HG02571 (cell line): ENCODE data around the gene WWTR1.
A peak's percentile ranks its signal among the peaks of the same experiment; 100 is the strongest.

Experiments used
- ATAC-seq: cut with Tn5 transposase; IDR thresholded peaks from one replicate; pipeline ENCODE4 v1.9.1; 2021; ENCODE audit warnings: mild to moderate bottlenecking, moderate library complexity; ENCODE audit not compliant: unreplicated experiment

Gene WWTR1

DNA sequence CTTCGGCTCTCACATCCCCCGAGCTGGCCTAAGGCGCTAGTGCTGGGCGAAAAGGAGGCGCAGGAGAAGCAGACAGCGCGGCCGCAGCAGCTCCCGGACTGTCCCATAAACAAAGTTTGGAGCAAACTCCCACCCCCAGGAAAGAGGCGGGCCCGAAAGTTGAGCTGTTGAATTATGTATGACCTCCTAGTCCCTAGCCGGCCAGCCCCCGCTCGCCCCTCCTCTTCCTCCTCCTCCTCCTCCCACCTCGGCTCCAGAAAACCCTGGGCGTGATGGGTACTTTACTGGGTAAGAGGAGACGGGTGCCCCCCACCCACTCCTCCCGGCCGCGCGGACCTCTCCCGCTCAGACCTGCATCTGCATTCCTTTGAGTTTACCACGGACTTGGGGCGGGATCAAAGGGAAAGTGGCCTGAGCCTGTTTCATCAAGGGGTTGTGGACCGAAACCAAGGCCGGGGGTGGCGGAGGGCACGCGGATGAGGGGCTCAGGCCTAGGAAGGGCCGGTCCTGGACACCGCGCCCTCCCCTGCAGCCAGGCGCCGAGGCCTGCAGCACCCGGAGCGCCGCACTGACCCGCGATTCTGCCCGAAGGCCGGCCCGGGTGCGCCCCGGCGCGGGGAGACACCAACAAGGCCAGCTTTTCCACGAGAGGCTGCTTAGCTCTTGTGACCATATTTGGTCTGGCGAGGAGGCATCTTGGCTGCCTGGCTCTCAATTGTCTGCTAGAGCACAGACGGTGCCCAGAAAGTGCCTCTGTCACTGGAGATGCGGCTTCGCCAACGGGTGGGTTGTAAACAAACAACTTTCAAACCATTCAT is at the start of gene WWTR1:
Gene WWTR1, minus strand, starts transcription at position 100 of the 818 bp plus-strand sequence. CDS start 719 bp downstream, outside the sequence.
- ATAC-seq, result peak; percentile 85

GRCh38 chr3:149706905-149707304 is 49.1 kb upstream of the WWTR1 start:
- ATAC-seq, result no peak

DNA sequence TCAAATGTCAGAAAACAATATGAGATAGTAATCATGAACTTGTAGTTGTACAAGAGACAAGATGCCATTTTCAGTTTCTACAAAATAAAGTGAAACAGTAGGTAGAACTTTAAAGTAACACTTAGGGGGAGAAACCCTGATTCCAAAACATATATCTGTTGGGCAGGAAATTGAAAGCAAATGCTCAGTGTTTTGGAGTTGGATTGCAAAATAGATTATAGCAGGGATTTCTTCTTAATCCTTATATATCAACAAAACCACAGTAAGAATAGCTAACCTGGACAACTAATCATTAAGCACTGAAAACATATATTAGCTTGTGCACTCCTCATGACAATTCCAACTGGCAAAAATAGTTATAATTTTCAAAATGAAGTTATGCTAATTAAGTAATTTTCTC is 47.6 kb upstream of the WWTR1 start:
- no peak for ATAC-seq

- no peak for ATAC-seq
Observed at GRCh38 chr3:149703466-149703865, 45.6 kb upstream of the WWTR1 start.

- no peak for ATAC-seq
Observed at GRCh38 chr3:149702691-149703441, 45.0 kb upstream of the WWTR1 start.

DNA sequence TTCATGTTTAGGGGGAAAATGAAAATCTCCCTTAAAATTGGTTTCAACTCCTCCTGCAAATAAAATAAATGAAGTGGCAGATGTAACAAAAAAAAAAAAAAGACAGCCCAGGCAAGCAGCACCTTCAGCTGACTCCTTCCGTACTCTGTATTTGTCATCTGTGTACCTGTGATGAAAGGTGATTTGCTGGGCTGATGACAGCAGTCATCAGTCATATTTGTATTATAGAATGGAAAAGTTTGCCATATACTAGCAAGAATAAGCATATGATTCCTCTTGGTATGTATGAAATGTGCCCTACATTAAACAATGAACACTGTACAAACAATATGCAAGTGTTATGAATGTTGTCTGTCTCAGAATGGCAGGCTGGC is 44.1 kb upstream of the WWTR1 start:
- ATAC-seq, result peak; percentile 56

- ATAC-seq, result peak; percentile 51
Observed at GRCh38 chr3:149701206-149701976, 43.6 kb upstream of the WWTR1 start.

DNA sequence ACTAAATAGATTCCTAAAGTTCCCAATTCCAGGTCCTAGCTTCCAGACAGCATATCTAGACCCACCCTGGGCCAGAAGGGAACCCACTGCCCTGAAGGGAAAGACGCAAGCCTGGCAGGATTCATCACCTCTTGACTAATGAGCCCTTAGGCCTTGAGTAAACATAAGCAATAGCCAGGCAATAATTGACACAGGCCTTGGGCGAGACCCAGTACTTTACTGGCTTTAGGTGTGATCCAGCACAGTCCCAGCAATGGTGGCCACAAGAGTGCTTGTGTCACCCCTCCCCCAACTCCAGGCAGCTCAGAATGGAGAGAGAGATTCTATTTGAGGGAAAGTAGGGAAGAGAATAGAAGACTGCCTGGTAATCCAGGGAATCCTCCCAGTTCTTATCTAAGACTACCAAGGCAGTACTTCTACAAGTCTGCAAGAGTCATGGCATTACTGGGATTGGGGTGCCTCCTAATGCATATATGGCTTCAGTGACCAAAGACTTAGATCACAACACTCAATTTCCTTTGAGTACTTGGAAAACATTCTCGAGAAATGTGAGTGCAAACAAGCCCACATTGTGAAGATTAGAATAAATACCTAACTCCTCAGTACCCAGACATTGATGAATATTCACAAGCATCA is 30.4 kb upstream of the WWTR1 start:
- ATAC-seq, result no peak

GRCh38 chr3:149686996-149687395 is 29.2 kb upstream of the WWTR1 start:
- no peak for ATAC-seq

DNA sequence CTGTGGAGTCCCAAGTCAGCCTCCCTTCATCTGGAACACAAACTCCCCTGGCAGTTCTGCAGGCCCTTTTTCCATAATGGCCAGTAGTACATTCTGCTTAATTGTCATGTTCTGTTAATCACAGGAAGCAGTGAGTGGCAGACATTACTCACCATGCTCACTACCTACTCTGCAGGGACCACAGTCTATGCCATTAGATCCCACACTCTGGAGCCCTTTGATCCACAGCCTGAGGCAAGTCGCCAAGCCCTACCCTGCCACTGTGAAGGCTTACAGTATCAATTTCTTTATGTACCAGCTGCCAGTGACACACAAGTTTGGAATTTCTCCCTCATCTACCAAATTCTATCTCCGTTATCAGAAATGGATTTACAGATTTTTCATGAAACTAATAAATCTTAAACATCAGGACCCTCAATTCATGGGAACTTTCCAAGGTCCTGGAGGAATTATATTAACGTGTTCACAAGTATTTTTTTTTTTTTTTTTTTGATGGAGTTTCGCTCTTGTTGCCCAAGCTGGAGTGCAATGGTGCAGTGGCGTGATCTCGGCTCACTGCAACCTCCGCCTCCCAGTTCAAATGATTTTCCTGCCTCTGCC is 20.6 kb upstream of the WWTR1 start:
- ATAC-seq, result no peak

DNA sequence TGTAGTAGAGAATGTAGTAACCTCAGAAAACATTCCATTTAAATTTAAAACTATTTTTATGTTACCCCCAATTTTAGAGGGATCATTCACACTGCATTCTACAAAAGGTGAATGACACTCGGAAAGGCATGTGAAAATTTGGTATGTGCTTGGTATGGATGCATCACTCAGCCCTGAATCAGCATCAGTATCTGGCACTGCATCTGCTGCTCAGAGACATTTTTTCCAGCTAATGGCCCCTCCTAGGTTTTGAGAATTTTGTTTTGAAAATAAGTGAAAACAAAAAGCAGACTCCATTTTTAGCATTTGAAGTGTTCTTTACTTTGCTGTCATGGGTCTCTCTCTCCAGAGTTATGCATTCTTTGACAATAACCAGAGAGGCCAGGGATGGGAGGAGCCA is 15.6 kb upstream of the WWTR1 start:
- ATAC-seq, result no peak

- ATAC-seq, result no peak
Observed at GRCh38 chr3:149670742-149671492, 13.1 kb upstream of the WWTR1 start.

DNA sequence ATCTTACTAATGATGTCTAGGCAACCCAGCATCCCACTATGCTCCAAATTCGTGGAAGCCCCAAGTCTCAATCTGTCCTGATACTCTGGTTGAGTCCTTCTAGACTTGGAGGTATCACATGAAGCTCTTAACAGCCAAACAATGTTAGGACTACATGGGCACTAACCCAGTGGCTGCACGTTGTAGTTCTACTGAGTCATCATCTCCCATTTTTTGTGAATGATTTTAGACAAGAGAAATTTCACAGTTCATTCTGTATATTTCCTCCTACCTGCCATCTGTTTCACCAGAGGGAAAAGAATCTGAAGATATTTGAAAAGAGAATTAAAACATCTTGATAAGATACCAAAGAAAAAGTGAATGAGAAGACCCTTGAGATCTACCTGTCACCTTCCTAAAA is 9.8 kb upstream of the WWTR1 start:
- ATAC-seq, result no peak

DNA sequence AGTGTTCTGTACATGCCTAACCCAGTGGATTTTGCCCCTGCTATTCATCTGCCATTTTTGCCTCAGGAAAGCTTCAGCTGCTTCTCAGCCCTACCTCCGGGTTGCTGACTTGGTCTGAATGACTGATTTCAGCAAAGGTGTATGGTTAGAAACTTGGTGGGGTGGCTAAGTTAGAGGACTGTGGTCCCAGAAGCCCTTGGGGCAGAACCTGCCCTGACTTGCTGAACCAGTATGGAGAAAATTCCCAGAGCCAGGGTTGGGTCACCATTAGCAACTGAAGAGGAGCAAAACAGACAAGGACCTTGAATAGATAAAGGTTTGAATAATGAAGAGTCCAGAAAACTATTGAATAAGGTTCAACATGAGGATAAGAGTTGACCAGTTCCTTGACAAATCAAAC is 6.1 kb upstream of the WWTR1 start:
- no peak for ATAC-seq

- ATAC-seq, result no peak
Observed at GRCh38 chr3:149662240-149662887, 4.5 kb upstream of the WWTR1 start.

GRCh38 chr3:149660462-149660861 is 2.6 kb upstream of the WWTR1 start:
- no peak for ATAC-seq

GRCh38 chr3:149658744-149659497 is 1.1 kb upstream of the WWTR1 start:
- no peak for ATAC-seq

DNA sequence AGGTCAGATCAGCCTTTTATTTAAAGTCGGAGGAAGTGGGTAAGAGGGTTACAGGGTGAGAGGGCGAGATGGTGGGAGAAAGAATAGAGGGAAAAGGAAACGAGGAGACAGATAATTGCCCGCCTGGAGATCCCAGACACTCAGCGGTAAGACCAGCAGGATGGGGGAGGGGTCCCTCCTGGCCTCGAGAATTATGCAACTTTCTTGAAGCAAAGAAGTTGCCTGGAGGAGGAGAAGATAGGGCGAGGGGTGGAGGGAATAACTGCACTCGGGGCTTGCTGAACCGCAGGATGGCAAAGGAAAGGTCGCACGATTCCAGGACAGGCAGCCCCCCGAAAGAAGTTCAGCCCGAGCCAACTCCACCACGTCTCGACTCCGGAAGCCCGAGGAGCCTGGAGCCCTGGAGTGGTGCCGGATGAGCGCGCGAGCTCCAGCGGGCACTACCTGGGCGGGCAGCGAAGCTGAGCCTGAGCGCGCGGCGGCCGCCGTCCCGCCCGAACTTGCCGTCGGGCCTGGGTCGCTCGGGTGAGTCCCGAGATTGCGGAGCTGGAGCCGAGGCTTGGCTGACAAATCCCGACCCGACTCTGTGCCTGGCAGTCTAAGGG is 402 bp downstream of the WWTR1 start:
- peak; percentile 26 for ATAC-seq
